Smooth muscle cell of bladder (primary cell): ENCODE results near the gene GABPB2. TPM values are rescaled to one million over a fixed set of nuclear protein-coding genes. Genes with fewer than 3 reads are reported as not detected.

Source experiments
- total RNA-seq: library from RNA; depleted of rRNA; stranded (reverse); fragments of >200 nt; gene quantifications from 2 replicates; pipeline ENCODE4 v1.2.3, GENCODE V29; 2014

Gene GABPB2
- 15.2 and 19.6 TPM in 2 replicates for total RNA-seq

DNA sequence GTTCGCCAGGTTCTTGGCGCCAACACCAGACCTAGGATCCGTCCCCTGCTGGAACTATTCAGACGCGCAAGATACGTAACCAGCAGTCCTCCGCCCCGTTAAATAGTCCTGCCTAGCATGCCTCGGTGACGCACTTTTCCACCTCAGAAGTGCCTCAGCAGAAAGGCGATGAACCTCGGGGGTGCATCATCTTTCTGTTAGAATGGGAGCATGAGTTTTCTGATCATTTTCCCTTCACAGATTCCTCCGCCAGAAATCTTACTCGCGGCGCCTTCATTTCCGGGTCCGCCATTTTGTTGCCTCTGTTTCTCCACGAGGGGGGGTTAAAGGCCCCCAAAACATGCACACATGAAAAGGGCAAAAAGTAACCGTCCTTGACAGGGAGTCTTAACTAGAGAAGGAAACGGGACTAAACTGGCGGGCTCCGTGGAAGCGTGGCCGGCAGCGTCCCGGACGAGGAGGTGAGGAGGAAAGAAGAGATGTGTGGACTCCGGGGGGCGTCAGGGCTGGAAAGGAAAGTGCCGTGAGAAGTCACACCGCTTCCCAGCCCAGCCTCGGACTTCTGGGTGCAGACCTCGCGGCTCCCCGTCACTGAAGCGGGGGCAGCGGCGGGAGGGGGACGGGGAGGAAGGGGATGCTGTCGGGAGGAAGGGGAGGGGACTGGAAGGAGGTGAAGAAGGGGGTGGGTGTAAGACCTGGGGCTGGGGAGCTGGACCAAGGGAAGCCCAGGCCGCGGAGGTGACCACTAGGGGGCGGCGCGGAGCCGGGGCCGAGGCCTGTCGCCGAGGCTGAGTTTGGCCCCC lies at the start of gene GABPB2:
Gene GABPB2 (plus strand): TSS at position 288 of the 803 bp plus-strand sequence. CDS start 17,429 bp downstream, outside the sequence.

DNA sequence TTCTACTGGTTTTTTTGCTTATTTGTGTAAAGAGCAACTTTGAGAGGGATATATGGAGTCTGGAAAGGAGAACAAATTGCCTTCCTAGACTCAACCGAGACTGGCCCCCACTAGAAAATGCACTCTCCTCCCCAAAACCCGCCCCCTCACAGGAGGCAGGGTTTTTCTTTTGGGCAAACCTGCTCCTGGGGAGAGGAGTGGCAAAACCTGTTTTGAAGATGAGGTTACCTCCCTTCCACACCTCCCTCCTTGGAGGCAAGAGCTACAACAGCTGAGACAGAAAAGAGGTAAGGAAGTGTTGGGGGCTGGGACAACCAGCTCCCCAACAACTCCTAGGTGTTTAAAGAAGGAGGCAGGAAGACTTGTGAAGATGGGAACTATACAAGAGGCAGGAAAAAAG lies 34.2 kb upstream of the GABPB2 start, which contains the start of gene BNIPL:
Gene BNIPL (plus strand): TSS at position 231 of the 400 bp plus-strand sequence. CDS start 140 bp downstream, at position 371.

DNA sequence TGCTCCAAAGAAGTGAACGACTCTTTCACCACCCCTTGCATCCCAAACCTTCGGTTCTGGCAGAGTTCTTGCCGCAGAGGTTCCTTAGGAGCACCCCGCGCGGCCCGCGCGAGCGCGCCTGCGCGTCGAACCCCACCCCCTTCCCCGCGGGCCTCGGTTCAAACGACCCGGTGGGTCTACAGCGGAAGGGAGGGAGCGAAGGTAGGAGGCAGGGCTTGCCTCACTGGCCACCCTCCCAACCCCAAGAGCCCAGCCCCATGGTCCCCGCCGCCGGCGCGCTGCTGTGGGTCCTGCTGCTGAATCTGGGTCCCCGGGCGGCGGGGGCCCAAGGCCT lies 23.0 kb upstream of the GABPB2 start, which contains the start of gene C1orf56:
Gene C1orf56 (plus strand): TSS at position 161 of the 334 bp plus-strand sequence. CDS start 97 bp downstream, at position 258.

DNA sequence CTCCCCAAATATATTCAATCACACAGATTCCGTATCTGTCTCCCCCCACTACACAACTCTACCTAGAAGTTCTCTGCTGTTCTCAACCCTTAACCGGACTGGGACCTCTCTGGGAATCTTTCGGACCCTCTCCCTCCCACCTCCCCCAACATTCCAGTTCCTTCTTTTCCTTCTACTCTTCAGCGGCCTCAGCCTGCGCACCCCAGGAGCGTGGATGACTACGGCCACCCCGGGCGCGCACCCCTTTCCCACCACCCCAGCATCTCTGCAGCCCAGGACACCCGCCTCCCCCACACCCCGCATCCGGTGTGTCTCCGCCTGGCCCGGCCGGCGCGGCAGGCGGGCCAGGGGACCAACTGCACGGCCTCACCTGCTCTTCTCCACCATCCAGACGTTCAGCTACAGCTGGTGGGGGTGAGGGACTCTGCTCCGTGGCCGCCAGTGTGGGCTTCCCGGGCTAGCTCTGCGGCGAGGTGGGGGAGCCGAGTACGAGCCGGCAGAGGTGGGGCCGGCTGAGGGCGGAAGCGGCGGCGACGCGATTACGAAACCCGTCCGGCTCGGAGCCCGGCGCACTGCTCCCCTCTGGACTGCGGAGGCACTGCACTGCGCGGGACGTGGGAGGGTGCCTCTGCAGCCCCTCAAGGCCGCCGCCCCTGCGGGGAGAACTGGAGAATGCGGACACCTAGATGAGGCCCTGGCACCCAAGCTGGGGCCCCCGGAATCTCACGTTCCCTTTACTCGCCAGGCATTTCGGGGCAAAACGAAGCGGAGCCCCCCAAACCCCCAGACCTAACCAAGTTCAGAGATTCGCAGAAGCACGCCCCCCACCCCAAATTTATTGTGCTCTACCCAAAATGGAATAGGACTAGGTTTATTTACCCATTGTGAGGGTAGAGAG lies 11.2 kb upstream of the GABPB2 start, which contains the start of gene CDC42SE1:
Gene CDC42SE1 (minus strand): TSS at position 514 of the 898 bp plus-strand sequence. CDS start 3,892 bp downstream, outside the sequence.

DNA sequence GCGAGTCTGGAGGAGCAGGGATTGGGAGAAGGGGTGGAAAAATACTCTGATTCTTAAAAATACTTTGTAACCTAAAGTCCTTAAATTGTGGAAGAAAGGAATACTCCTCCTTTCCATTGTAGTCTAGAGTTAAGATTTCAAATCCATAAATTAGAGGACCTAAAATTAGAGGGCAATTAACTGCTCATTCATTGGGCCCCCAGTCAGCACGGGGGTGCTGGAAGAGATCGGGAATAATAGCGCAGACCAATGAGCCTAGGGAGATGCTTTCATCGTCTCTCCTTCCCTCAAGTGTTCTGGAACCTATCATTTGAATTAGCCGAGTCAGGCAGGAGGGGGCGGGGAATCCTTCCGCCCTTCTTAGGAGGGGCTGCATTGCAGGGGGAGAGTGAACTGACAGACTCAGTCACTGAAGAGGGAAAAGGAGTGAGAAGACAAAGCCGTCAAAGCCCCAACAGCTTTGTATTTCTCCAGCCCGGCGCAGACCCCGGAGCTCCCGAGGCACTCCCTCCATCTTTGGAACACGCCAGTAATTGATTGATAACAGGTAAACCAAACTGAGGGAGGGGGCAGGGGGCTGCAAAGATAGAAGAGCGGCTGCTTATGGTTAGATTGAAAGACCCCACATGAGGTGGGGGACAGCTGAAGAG lies 10.4 kb upstream of the GABPB2 start, which contains the start of gene MLLT11:
Gene MLLT11 (plus strand): TSS at position 391 of the 650 bp plus-strand sequence. CDS start 6,828 bp downstream, outside the sequence.

DNA sequence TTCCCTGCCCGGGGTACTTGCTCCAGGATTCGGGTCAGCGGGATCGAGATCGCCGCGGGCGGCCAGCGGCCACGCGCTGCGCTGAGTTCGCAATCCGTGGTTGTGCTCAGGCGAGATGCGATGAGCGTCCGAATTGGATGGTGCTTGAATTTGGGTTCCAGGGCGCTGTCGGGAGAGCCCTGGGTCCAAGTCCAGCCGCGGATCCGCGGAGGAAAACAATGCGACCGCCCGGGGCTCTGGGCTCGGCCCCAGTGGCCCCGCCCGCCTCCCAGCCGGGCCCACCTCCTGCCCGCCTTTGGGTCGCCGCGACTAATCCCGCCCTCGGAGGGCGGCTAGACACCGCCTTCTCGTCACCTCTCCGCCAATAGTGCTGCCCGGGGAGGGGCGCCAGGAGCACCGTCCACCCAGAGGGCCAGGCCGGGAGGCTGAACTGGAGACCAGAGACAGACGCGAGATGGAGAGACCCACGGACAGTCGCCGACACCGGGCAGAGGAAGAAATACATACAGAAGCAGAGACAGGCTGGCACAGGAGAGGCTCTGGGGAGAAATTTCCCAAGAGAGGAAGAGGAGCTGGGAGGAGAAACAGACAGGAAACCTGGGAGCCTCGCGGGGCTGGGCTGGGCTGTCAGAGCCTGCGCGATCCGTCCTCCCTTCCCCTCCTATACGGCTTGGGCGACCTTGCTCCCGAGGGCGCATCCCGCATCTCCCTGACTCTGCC lies 76.0 kb downstream of the GABPB2 start, which contains the start of gene SEMA6C:
Gene SEMA6C (minus strand): TSS at position 220 of the 720 bp plus-strand sequence. CDS start 4,010 bp downstream, outside the sequence.

DNA sequence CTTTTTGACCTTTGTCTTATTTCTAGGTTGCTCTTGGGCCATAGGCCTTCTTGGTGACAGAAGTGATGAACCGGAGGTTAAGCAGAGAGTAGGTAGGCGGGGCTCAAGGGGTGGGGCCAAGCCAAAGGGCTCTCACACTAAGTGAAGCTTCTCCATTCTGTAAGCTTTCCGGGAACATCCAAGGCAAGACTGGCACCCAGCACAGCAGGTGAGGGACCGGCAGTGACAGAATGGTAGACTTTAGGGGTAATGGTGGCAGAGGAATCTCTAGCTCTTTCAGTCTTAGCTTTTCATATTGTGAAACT lies 85.9 kb downstream of the GABPB2 start, which contains the start of gene TNFAIP8L2:
Gene TNFAIP8L2 (plus strand): TSS at position 135 of the 305 bp plus-strand sequence. CDS start 2,049 bp downstream, outside the sequence.

DNA sequence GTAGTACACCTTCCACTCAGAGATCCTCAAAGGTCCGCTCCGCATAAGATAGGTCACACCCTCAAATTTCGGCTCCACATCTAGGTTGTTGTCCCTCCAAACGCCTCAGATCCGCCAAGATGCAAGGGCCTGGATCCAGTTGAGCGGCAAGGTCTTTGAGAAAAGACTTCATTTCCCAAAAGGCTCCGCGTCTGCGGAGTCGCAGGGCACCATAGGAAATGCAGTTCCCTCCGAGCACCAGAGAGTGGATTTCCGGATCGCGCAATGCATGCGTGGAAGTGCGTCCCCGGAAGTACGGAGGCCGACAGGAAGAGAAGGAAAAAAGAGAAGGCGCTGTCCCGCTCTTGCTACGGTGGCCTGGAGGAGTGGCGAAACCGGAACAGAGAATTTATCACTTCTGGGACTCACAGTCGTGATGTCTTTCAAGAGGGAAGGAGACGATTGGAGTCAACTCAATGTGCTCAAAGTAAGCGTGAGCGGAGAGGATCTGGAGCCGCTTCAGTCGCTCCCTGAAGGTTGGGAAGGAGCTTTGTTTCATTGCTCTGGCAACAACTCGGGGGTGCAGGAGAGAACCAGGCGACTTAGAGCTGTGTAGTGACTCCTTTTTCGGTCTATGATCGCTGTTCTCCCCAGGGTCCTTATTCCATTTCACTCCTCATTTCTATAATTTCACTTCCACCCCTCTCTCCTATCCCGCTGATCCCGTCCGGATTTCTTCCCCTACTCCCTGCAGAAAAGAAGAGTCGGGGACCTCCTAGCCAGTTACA lies 95.4 kb downstream of the GABPB2 start, which contains the start of the genes LYSMD1 and SCNM1:
Gene LYSMD1 (minus strand): TSS at position 165 of the 767 bp plus-strand sequence. CDS start 644 bp downstream, outside the sequence.
Gene SCNM1 (plus strand): TSS at position 407 of the 767 bp plus-strand sequence. CDS start 9 bp downstream, at position 416.

Other genes starting within 250 kb of the GABPB2 start
- 30.6 and 39.8 TPM in 2 replicates for gene ARNT, start 194.2 kb upstream of the GABPB2 start, total RNA-seq
- gene CTXND2, start 183.6 kb upstream of the GABPB2 start, total RNA-seq = not detected in 2 replicates
- 27.9 and 28.1 TPM in 2 replicates for gene SETDB1, start 144.4 kb upstream of the GABPB2 start, total RNA-seq
- gene CERS2, start 95.9 kb upstream of the GABPB2 start, total RNA-seq = 86.9 and 125 TPM in 2 replicates
- gene ANXA9, start 88.5 kb upstream of the GABPB2 start, total RNA-seq = 0.14 and 0.28 TPM in 2 replicates
- 6.4 and 6.6 TPM in 2 replicates for gene MINDY1, start 63.9 kb upstream of the GABPB2 start, total RNA-seq
- gene PRUNE1, start 62.3 kb upstream of the GABPB2 start, total RNA-seq = 5.5 and 8.1 TPM in 2 replicates
- gene BNIPL, start 34.2 kb upstream of the GABPB2 start, total RNA-seq = 0.14 and 0.18 TPM in 2 replicates
- gene C1orf56, start 23.0 kb upstream of the GABPB2 start, total RNA-seq = 0.85 and 2.2 TPM in 2 replicates
- 38.3 and 42.8 TPM in 2 replicates for gene CDC42SE1, start 11.1 kb upstream of the GABPB2 start, total RNA-seq
- gene MLLT11, start 10.4 kb upstream of the GABPB2 start, total RNA-seq = 3.0 and 3.1 TPM in 2 replicates
- gene SEMA6C, start 75.9 kb downstream of the GABPB2 start, total RNA-seq = 0.43 and 1.0 TPM in 2 replicates
- gene TNFAIP8L2, start 85.9 kb downstream of the GABPB2 start, total RNA-seq = not detected in 2 replicates
- gene LYSMD1, start 95.1 kb downstream of the GABPB2 start, total RNA-seq = 6.5 and 7.2 TPM in 2 replicates
- gene SCNM1, start 95.4 kb downstream of the GABPB2 start, total RNA-seq = 28.6 and 33.4 TPM in 2 replicates
- gene TMOD4, start 105.2 kb downstream of the GABPB2 start, total RNA-seq = not detected in 2 replicates
- 37.0 and 40.6 TPM in 2 replicates for gene VPS72, start 119.4 kb downstream of the GABPB2 start, total RNA-seq
- 54.5 and 60.6 TPM in 2 replicates for gene PIP5K1A, start 127.8 kb downstream of the GABPB2 start, total RNA-seq
- gene PSMD4, start 184.0 kb downstream of the GABPB2 start, total RNA-seq = 252 and 275 TPM in 2 replicates
- gene ZNF687, start 211.5 kb downstream of the GABPB2 start, total RNA-seq = 7.0 and 7.9 TPM in 2 replicates